ENCODE data around the gene BAMBI.

Gene BAMBI

GRCh38 chr10:28715246-28715645 lies 37.9 kb downstream of the BAMBI start:
- no peak for TF ChIP-seq ZNF274 (IDR thresholded peaks at IDR 0.05; ENCODE audit: low read depth, low read length)
- no peak for TF ChIP-seq YY1 (IDR thresholded peaks at IDR 0.05; ENCODE audit: insufficient read depth, insufficient read length)
- TF ChIP-seq SUZ12 (IDR thresholded peaks at IDR 0.05; ENCODE audit: extremely low read depth, insufficient read depth, insufficient read length): no peak
- no peaks in the 10 kb centered on the region for H3K36me3 ChIP-seq (ENCODE audit: insufficient read depth, insufficient read length, low read length)
- no peak for DNase-seq (ENCODE audit: low read depth, low spot score)
- H3K9ac ChIP-seq (ENCODE audit: insufficient read length, low read depth): no peak overlapping the region
- H3K9me3 ChIP-seq (ENCODE audit: insufficient read depth, low read length): no peaks in the 10 kb centered on the region
- H3K27me3 ChIP-seq (ENCODE audit: insufficient read depth, insufficient read length): no peaks in the 10 kb centered on the region
- no peaks in the 10 kb centered on the region for H3K4me1 ChIP-seq (ENCODE audit: insufficient read depth, insufficient read length)
- H3K4me3 ChIP-seq (ENCODE audit: insufficient read length, low read depth): no peak overlapping the region

GRCh38 chr10:28715757-28716156 lies 38.4 kb downstream of the BAMBI start:
- Histone ChIP-seq H3K4me1 (ENCODE audit: insufficient read depth, insufficient read length) (no peaks in the 10 kb centered on the region), H3K27me3 (ENCODE audit: insufficient read depth, insufficient read length) (peaks cover 1% of the 10 kb centered on the region), H3K9ac (ENCODE audit: insufficient read length, low read depth) (no peak overlapping the region), H3K4me3 (ENCODE audit: insufficient read length, low read depth) (no peak overlapping the region), H3K9me3 (ENCODE audit: insufficient read depth, low read length) (no peaks in the 10 kb centered on the region), H3K36me3 (ENCODE audit: insufficient read depth, insufficient read length, low read length) (no peaks in the 10 kb centered on the region)
- TF ChIP-seq ZNF274 (IDR thresholded peaks at IDR 0.05; ENCODE audit: low read depth, low read length): no peak
- TF ChIP-seq YY1 (IDR thresholded peaks at IDR 0.05; ENCODE audit: insufficient read depth, insufficient read length): no peak
- TF ChIP-seq SUZ12 (IDR thresholded peaks at IDR 0.05; ENCODE audit: extremely low read depth, insufficient read depth, insufficient read length): no peak
- no peak for DNase-seq (ENCODE audit: low read depth, low spot score)

- DNase-seq (ENCODE audit: low read depth, low spot score): no peak
- H3K36me3 ChIP-seq (ENCODE audit: insufficient read depth, insufficient read length, low read length): no peaks in the 10 kb centered on the region
- H3K9ac ChIP-seq (ENCODE audit: insufficient read length, low read depth): no peak overlapping the region
- no peak overlapping the region for H3K4me3 ChIP-seq (ENCODE audit: insufficient read length, low read depth)
- H3K9me3 ChIP-seq (ENCODE audit: insufficient read depth, low read length): no peaks in the 10 kb centered on the region
- H3K27me3 ChIP-seq (ENCODE audit: insufficient read depth, insufficient read length): peaks cover 11% of the 10 kb centered on the region
- H3K4me1 ChIP-seq (ENCODE audit: insufficient read depth, insufficient read length): peaks cover 6% of the 10 kb centered on the region
- TF ChIP-seq ZNF274 (IDR thresholded peaks at IDR 0.05; ENCODE audit: low read depth, low read length) (no peak), YY1 (IDR thresholded peaks at IDR 0.05; ENCODE audit: insufficient read depth, insufficient read length) (no peak), SUZ12 (IDR thresholded peaks at IDR 0.05; ENCODE audit: extremely low read depth, insufficient read depth, insufficient read length) (no peak)
Observed at GRCh38 chr10:28716748-28717147, 39.4 kb downstream of the BAMBI start.

- no peak for DNase-seq (ENCODE audit: low read depth, low spot score)
- TF ChIP-seq YY1 (IDR thresholded peaks at IDR 0.05; ENCODE audit: insufficient read depth, insufficient read length) (no peak), SUZ12 (IDR thresholded peaks at IDR 0.05; ENCODE audit: extremely low read depth, insufficient read depth, insufficient read length) (no peak), ZNF274 (IDR thresholded peaks at IDR 0.05; ENCODE audit: low read depth, low read length) (no peak)
- Histone ChIP-seq H3K4me3 (ENCODE audit: insufficient read length, low read depth) (no peak overlapping the region), H3K9me3 (ENCODE audit: insufficient read depth, low read length) (no peaks in the 10 kb centered on the region), H3K9ac (ENCODE audit: insufficient read length, low read depth) (no peak overlapping the region), H3K4me1 (ENCODE audit: insufficient read depth, insufficient read length) (peaks cover 6% of the 10 kb centered on the region), H3K36me3 (ENCODE audit: insufficient read depth, insufficient read length, low read length) (no peaks in the 10 kb centered on the region), H3K27me3 (ENCODE audit: insufficient read depth, insufficient read length) (peaks cover 21% of the 10 kb centered on the region)
Observed at GRCh38 chr10:28717656-28718201, 40.4 kb downstream of the BAMBI start.

GRCh38 chr10:28719789-28720436 lies 42.6 kb downstream of the BAMBI start:
- Histone ChIP-seq H3K36me3 (ENCODE audit: insufficient read depth, insufficient read length, low read length) (no peaks in the 10 kb centered on the region), H3K9me3 (ENCODE audit: insufficient read depth, low read length) (no peaks in the 10 kb centered on the region), H3K27me3 (ENCODE audit: insufficient read depth, insufficient read length) (peaks cover 28% of the 10 kb centered on the region), H3K4me1 (ENCODE audit: insufficient read depth, insufficient read length) (peaks cover 6% of the 10 kb centered on the region), H3K4me3 (ENCODE audit: insufficient read length, low read depth) (no peak overlapping the region), H3K9ac (ENCODE audit: insufficient read length, low read depth) (no peak overlapping the region)
- TF ChIP-seq YY1 (IDR thresholded peaks at IDR 0.05; ENCODE audit: insufficient read depth, insufficient read length) (no peak), ZNF274 (IDR thresholded peaks at IDR 0.05; ENCODE audit: low read depth, low read length) (no peak), SUZ12 (IDR thresholded peaks at IDR 0.05; ENCODE audit: extremely low read depth, insufficient read depth, insufficient read length) (no peak)
- DNase-seq (ENCODE audit: low read depth, low spot score): no peak

GRCh38 chr10:28721318-28721951 lies 44.1 kb downstream of the BAMBI start:
- Histone ChIP-seq H3K4me3 (ENCODE audit: insufficient read length, low read depth) (peak overlapping the region; percentile 55), H3K9me3 (ENCODE audit: insufficient read depth, low read length) (no peaks in the 10 kb centered on the region), H3K9ac (ENCODE audit: insufficient read length, low read depth) (peak overlapping the region; percentile 46), H3K36me3 (ENCODE audit: insufficient read depth, insufficient read length, low read length) (no peaks in the 10 kb centered on the region), H3K27me3 (ENCODE audit: insufficient read depth, insufficient read length) (peaks cover 28% of the 10 kb centered on the region), H3K4me1 (ENCODE audit: insufficient read depth, insufficient read length) (peaks cover 6% of the 10 kb centered on the region)
- DNase-seq (ENCODE audit: low read depth, low spot score): no peak
- TF ChIP-seq YY1 (IDR thresholded peaks at IDR 0.05; ENCODE audit: insufficient read depth, insufficient read length) (no peak), SUZ12 (IDR thresholded peaks at IDR 0.05; ENCODE audit: extremely low read depth, insufficient read depth, insufficient read length) (no peak), ZNF274 (IDR thresholded peaks at IDR 0.05; ENCODE audit: low read depth, low read length) (no peak)

- H3K27me3 ChIP-seq (ENCODE audit: insufficient read depth, insufficient read length): peaks cover 28% of the 10 kb centered on the region
- H3K4me3 ChIP-seq (ENCODE audit: insufficient read length, low read depth): peak overlapping the region; percentile 55
- H3K4me1 ChIP-seq (ENCODE audit: insufficient read depth, insufficient read length): peaks cover 6% of the 10 kb centered on the region
- no peaks in the 10 kb centered on the region for H3K9me3 ChIP-seq (ENCODE audit: insufficient read depth, low read length)
- no peak for TF ChIP-seq ZNF274 (IDR thresholded peaks at IDR 0.05; ENCODE audit: low read depth, low read length)
- no peak for TF ChIP-seq YY1 (IDR thresholded peaks at IDR 0.05; ENCODE audit: insufficient read depth, insufficient read length)
- no peak for TF ChIP-seq SUZ12 (IDR thresholded peaks at IDR 0.05; ENCODE audit: extremely low read depth, insufficient read depth, insufficient read length)
- peak overlapping the region; percentile 46 for H3K9ac ChIP-seq (ENCODE audit: insufficient read length, low read depth)
- no peaks in the 10 kb centered on the region for H3K36me3 ChIP-seq (ENCODE audit: insufficient read depth, insufficient read length, low read length)
- peak; percentile 25 for DNase-seq (ENCODE audit: low read depth, low spot score)
Observed at GRCh38 chr10:28722065-28722803, 44.9 kb downstream of the BAMBI start.

All from NT2/D1 (cell line).